K562 (cell line): ENCODE data around the gene GPR108. TPM values are rescaled to one million over a fixed set of nuclear protein-coding genes. Genes with fewer than 3 reads are reported as not detected.

Experiments
- ELF2 ChIP-seq: fragments of 250-450 bp; sonication (Bioruptor Pico); IDR thresholded peaks from 2 replicates; pipeline ENCODE4 v1.5.0; 2021; ENCODE audit warnings: mild to moderate bottlenecking
- MTA1 ChIP-seq: fragments of 450-650 bp; IDR thresholded peaks from 2 replicates; pipeline ENCODE4 v1.6.1; 2017; ENCODE audit warnings: borderline replicate concordance
- XRCC3 ChIP-seq: fragments of 450-650 bp; IDR thresholded peaks from 2 replicates; pipeline ENCODE4 v1.6.1; 2017; ENCODE audit warnings: mild to moderate bottlenecking, moderate library complexity
- ZNF121 ChIP-seq: sonication (generic); formaldehyde crosslinking; conservative IDR thresholded peaks from 2 replicates; pipeline ENCODE4 v1.8.0; 2022; ENCODE audit warnings: missing genetic modification reagents
- ZNF23 ChIP-seq: fragments of 250-450 bp; sonication (Bioruptor Pico); IDR thresholded peaks from 2 replicates; pipeline ENCODE4 v1.4.0; 2020; ENCODE audit warnings: mild to moderate bottlenecking
- ZNF444 ChIP-seq: fragments of 250-450 bp; sonication (Bioruptor Pico); IDR thresholded peaks from 2 replicates; pipeline ENCODE4 v1.4.0; 2020; ENCODE audit warnings: mild to moderate bottlenecking, moderate library complexity
- polyA plus RNA-seq, 8 experiments: library from polyadenylated mRNA; depleted of rRNA in 4 of 8; stranded (reverse) in 5 of 8; unstranded in 3 of 8; fragments of >200 nt; fragmentation: Nextera tagmentation in 2 of 8; fragmentation: Illumina TruSeq in 1 of 8; extraction: Ambion mirVana in 2 of 8; extraction: Trizol in 1 of 8; gene quantifications; 2 replicates each; pipeline versions ENCODE4 v1.2.1 to v1.2.3, GENCODE V29; 2011 to 2014; ENCODE audit warnings: inconsistent platforms in 1 of 8, missing spikeins in 1 of 8
- total RNA-seq, 7 experiments: library from RNA; depleted of rRNA in 6 of 7; stranded (reverse); fragments of >200 nt in 6 of 7; fragmentation: Illumina TruSeq in 2 of 7; extraction: Trizol in 2 of 7; gene quantifications; 2 replicates each; pipeline versions ENCODE4 v1.2.1 to v1.2.3, GENCODE V29; 2011 to 2021; ENCODE audit warnings: low replicate concordance in 1 of 7
- TF ChIP-seq, protein P1 (sequence below): fragments of 450-650 bp; IDR thresholded peaks from 2 replicates; pipeline ENCODE4 v1.6.1; 2018; ENCODE audit warnings: mild to moderate bottlenecking, low read depth; ENCODE audit not compliant: partially characterized antibody
- TF ChIP-seq, protein P2 (sequence below): fragments of 200-800 bp; sonication (Bioruptor generic); IDR thresholded peaks from 2 replicates; pipeline ENCODE4 v1.6.1; 2016; ENCODE audit warnings: missing genetic modification characterization, missing compliant biosample characterization
- TF ChIP-seq, protein P3 (sequence below): fragments of 450-650 bp; IDR thresholded peaks from 2 replicates; pipeline ENCODE4 v1.6.1; 2016; ENCODE audit warnings: mild to moderate bottlenecking, moderate library complexity

GPR108 gene
- total and polyA plus RNA-seq, 9 of the 15 experiments (the other 6 are each of a cell fraction or from before 2014, with no cell fraction given), result 2.4 to 33.2 (median 24.4) TPM

DNA sequence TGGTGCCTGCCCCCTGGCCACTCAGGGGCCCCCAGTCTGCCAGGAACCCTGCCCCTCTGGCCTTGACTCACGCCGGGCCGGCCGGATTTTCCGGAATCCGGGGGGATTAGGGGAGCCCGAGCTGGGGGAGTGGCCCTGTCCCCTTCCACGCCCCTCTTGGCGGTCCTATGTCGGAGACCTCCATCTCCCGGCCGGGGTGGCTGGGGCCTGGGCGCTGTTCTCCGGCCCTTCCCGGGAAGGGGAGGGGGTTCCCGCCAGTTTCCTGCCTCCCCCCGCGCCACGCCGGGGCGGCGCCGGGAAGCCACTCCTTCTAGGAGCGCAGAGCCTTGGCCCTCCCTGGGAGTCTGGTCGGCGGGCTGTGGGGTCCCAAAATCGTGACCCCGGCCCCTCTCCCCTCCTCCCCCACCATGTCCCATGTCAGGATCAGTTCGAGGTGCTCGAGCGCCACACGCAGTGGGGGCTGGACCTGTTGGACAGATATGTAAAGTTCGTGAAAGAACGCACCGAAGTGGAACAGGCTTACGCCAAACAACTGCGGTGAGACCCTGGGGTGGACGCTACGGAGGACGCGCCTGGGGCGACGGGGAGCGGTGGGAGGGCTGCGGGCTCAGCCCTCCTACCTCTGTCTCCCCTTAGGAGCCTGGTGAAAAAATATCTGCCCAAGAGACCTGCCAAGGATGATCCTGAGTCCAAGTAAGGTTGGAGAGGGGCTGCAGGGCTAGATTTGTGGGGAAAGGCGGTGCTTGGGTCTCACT lies 3.4 kb upstream of the GPR108 start (continued):
- TF ChIP-seq XRCC3, result no peak
- TF ChIP-seq ZNF121, result no peak
- TF ChIP-seq, protein P1, sequence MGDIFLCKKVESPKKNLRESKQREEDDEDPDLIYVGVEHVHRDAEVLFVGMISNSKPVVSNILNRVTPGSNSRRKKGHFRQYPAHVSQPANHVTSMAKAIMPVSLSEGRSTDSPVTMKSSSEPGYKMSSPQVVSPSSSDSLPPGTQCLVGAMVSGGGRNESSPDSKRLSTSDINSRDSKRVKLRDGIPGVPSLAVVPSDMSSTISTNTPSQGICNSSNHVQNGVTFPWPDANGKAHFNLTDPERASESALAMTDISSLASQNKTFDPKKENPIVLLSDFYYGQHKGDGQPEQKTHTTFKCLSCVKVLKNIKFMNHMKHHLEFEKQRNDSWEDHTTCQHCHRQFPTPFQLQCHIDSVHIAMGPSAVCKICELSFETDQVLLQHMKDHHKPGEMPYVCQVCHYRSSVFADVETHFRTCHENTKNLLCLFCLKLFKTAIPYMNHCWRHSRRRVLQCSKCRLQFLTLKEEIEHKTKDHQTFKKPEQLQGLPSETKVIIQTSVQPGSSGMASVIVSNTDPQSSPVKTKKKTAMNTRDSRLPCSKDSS, result no peak
- TF ChIP-seq, protein P2, sequence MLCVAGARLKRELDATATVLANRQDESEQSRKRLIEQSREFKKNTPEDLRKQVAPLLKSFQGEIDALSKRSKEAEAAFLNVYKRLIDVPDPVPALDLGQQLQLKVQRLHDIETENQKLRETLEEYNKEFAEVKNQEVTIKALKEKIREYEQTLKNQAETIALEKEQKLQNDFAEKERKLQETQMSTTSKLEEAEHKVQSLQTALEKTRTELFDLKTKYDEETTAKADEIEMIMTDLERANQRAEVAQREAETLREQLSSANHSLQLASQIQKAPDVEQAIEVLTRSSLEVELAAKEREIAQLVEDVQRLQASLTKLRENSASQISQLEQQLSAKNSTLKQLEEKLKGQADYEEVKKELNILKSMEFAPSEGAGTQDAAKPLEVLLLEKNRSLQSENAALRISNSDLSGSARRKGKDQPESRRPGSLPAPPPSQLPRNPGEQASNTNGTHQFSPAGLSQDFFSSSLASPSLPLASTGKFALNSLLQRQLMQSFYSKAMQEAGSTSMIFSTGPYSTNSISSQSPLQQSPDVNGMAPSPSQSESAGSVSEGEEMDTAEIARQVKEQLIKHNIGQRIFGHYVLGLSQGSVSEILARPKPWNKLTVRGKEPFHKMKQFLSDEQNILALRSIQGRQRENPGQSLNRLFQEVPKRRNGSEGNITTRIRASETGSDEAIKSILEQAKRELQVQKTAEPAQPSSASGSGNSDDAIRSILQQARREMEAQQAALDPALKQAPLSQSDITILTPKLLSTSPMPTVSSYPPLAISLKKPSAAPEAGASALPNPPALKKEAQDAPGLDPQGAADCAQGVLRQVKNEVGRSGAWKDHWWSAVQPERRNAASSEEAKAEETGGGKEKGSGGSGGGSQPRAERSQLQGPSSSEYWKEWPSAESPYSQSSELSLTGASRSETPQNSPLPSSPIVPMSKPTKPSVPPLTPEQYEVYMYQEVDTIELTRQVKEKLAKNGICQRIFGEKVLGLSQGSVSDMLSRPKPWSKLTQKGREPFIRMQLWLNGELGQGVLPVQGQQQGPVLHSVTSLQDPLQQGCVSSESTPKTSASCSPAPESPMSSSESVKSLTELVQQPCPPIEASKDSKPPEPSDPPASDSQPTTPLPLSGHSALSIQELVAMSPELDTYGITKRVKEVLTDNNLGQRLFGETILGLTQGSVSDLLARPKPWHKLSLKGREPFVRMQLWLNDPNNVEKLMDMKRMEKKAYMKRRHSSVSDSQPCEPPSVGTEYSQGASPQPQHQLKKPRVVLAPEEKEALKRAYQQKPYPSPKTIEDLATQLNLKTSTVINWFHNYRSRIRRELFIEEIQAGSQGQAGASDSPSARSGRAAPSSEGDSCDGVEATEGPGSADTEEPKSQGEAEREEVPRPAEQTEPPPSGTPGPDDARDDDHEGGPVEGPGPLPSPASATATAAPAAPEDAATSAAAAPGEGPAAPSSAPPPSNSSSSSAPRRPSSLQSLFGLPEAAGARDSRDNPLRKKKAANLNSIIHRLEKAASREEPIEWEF (CRISPR knock-in tag), result no peak
- TF ChIP-seq ZNF444 (CRISPR knock-in tag), result no peak
- TF ChIP-seq, protein P3, sequence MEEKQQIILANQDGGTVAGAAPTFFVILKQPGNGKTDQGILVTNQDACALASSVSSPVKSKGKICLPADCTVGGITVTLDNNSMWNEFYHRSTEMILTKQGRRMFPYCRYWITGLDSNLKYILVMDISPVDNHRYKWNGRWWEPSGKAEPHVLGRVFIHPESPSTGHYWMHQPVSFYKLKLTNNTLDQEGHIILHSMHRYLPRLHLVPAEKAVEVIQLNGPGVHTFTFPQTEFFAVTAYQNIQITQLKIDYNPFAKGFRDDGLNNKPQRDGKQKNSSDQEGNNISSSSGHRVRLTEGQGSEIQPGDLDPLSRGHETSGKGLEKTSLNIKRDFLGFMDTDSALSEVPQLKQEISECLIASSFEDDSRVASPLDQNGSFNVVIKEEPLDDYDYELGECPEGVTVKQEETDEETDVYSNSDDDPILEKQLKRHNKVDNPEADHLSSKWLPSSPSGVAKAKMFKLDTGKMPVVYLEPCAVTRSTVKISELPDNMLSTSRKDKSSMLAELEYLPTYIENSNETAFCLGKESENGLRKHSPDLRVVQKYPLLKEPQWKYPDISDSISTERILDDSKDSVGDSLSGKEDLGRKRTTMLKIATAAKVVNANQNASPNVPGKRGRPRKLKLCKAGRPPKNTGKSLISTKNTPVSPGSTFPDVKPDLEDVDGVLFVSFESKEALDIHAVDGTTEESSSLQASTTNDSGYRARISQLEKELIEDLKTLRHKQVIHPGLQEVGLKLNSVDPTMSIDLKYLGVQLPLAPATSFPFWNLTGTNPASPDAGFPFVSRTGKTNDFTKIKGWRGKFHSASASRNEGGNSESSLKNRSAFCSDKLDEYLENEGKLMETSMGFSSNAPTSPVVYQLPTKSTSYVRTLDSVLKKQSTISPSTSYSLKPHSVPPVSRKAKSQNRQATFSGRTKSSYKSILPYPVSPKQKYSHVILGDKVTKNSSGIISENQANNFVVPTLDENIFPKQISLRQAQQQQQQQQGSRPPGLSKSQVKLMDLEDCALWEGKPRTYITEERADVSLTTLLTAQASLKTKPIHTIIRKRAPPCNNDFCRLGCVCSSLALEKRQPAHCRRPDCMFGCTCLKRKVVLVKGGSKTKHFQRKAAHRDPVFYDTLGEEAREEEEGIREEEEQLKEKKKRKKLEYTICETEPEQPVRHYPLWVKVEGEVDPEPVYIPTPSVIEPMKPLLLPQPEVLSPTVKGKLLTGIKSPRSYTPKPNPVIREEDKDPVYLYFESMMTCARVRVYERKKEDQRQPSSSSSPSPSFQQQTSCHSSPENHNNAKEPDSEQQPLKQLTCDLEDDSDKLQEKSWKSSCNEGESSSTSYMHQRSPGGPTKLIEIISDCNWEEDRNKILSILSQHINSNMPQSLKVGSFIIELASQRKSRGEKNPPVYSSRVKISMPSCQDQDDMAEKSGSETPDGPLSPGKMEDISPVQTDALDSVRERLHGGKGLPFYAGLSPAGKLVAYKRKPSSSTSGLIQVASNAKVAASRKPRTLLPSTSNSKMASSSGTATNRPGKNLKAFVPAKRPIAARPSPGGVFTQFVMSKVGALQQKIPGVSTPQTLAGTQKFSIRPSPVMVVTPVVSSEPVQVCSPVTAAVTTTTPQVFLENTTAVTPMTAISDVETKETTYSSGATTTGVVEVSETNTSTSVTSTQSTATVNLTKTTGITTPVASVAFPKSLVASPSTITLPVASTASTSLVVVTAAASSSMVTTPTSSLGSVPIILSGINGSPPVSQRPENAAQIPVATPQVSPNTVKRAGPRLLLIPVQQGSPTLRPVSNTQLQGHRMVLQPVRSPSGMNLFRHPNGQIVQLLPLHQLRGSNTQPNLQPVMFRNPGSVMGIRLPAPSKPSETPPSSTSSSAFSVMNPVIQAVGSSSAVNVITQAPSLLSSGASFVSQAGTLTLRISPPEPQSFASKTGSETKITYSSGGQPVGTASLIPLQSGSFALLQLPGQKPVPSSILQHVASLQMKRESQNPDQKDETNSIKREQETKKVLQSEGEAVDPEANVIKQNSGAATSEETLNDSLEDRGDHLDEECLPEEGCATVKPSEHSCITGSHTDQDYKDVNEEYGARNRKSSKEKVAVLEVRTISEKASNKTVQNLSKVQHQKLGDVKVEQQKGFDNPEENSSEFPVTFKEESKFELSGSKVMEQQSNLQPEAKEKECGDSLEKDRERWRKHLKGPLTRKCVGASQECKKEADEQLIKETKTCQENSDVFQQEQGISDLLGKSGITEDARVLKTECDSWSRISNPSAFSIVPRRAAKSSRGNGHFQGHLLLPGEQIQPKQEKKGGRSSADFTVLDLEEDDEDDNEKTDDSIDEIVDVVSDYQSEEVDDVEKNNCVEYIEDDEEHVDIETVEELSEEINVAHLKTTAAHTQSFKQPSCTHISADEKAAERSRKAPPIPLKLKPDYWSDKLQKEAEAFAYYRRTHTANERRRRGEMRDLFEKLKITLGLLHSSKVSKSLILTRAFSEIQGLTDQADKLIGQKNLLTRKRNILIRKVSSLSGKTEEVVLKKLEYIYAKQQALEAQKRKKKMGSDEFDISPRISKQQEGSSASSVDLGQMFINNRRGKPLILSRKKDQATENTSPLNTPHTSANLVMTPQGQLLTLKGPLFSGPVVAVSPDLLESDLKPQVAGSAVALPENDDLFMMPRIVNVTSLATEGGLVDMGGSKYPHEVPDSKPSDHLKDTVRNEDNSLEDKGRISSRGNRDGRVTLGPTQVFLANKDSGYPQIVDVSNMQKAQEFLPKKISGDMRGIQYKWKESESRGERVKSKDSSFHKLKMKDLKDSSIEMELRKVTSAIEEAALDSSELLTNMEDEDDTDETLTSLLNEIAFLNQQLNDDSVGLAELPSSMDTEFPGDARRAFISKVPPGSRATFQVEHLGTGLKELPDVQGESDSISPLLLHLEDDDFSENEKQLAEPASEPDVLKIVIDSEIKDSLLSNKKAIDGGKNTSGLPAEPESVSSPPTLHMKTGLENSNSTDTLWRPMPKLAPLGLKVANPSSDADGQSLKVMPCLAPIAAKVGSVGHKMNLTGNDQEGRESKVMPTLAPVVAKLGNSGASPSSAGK, result no peak
- TF ChIP-seq MTA1, result no peak
- TF ChIP-seq ZNF23, result no peak
- no peak for TF ChIP-seq ELF2 (CRISPR knock-in tag)
